Ramos (cell line): ENCODE data around the gene EGFLAM.

Experiments
- in situ Hi-C: fragments of 300-500 bp; cut with MboI; formaldehyde crosslinking; loops from one replicate; pipeline ENCODE4 v1.14.3; 2022; ENCODE audit warnings: low sequenced_read_pairs; ENCODE audit not compliant: unreplicated experiment

Gene EGFLAM

GRCh38 chr5:38500573-38501260, 242.4 kb downstream of the EGFLAM start:
- in situ Hi-C loops, result no loop called here

DNA sequence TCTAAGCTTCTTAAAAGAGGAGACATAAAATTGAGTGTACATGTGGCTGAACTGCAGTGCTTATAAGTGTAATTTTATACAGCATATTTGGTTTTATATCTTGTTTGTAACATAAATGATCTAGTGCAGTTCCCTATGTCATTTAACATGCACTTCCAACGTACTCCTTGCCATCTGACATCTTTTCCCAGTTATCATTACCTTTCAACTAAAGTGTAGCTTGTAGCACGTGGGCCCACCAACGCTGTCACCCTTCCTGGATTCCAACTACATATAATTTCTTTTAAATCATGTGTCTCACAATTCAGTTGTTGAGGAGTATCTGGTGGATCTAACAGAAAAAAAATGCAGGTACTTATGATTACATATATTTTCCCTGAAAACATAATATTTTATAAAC, 247.9 kb downstream of the EGFLAM start:
- in situ Hi-C loops, result no loop called here

DNA sequence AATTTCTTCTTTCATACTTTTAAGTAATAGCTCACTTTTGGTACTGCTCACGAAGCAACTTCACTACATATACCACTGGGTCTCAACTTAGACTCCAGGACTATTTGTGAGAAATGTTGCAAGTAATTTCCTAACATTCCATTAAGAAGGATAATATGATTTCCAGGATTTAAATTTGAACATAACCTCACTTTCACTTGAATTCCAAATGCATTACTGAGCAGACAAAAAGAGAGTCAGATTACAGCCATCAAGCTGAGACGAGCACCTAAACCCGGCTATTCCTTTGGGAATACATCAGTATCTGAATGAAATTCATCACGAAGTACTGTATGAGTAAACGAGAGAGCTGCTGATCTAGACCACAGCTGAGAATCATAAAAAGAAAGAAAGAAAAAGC, 250.8 kb downstream of the EGFLAM start:
- in situ Hi-C loops, result no loop called here
